Fibroblast of upper back skin (primary cell): ENCODE data around the gene ACSL1.
"Not testable (repeated sequence)": the region's sequence is repeated elsewhere in the genome, so short reads cannot be mapped to it uniquely, and the experiment has no call there.

Experiments
- DNase-seq: peaks from one replicate; pipeline ENCODE4 v3.0.0-alpha.2; 2013

ACSL1 gene

DNA sequence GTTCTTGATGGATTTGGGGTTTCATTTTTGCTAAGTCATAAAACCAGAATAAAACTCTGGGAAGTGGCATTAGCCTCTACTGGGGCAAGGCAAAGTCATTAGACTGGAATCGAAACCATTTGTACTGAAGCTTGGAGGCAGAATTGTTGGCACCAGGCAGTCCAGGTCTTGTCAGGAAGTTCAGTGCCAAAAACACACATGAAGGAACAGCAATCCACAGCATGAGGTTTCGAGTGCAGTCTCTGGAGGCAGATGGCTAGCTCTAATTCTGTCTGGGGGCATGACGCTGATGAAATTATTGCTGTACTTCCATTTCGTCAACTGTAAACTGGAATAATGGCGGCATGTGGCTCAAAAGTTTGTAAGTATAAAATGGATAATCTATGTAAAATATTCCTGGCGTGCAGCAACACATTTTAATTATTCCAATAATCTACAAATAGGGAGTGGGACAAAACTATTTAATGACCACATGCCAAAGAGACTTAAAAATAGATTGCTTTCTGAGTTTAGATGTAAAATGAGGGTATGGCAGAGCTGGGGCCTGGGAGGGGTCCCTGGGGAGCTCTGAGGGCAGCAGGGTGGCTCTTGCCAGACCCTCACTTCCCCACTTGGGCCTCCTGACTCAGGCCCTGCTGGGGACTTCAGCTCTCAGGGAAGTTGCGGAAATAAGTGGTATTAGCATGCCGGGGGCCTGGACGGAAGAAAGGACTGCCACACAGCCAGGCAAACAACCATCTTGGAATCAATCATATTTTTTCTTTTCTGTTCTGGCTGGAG lies 73.1 kb downstream of the ACSL1 start:
- DNase-seq: no peak

DNA sequence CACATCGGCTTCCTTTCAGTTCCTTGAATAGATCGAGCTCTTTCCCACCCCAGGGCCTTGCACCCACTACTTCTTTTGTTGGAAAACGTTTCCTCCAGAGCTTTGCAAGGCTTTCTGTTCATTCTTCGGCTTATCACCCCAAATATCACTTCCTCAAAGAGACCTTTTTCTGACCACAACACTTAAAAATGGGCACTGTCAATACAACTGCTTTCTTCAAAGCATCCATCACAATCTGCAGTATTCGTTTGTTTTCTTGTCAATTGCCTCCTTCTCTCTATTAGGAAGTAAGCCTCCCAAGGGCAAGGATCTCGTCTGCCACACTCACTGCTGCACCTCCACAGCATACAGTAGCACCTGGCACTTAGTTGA lies 74.2 kb downstream of the ACSL1 start:
- DNase-seq: no peak

DNA sequence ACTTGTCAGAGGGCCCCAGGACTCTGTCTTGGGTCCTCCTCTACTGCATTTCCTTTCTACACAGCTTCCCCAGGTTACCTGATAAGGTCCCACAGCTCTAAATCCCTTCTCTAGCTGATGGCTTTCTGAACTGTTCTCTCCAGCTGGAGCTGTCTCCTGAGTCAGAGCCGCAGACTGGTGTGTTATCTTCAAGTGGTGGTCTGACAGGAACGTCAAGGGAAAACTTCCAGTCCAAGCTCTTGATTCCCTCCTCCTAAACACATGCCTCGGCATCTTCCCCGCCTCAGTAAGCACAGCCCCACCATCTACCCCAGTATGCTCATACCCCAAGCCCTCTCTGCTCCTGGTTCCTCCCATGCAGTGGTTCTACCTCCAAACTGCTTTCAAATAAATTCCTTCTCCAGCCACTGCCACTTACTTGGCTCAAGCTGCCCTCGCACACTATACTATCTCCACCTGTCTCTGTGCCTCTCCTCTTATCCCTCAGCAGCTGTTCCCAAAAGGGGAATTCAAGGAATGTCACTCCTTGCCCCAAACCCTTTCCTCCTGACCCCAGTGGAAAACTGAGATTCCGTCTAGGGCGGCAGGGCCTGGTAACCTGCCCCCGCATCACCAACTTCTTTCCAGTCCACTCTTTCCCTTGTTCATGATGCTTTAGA lies 74.7 kb downstream of the ACSL1 start:
- DNase-seq: no peak

DNA sequence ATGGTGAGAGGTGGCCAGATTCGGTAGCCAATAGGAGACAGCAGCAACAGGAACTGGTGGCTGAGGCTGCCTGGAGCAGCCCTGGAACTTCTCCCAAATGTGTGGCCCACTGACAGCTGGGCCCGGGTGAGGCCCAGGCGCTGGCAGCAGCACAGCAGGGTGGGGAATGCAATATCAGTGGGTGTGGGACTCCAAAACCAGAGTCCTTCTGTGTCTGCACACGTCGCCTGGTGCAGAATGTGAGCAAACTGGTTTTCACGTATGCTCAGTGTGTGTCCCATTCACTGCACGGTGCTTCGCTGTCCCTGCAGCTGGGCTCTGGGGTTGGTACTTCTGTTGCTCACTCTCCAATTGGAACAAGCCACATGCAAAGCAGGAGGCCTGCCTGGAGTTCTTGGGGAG lies 77.5 kb downstream of the ACSL1 start:
- DNase-seq: no peak

DNA sequence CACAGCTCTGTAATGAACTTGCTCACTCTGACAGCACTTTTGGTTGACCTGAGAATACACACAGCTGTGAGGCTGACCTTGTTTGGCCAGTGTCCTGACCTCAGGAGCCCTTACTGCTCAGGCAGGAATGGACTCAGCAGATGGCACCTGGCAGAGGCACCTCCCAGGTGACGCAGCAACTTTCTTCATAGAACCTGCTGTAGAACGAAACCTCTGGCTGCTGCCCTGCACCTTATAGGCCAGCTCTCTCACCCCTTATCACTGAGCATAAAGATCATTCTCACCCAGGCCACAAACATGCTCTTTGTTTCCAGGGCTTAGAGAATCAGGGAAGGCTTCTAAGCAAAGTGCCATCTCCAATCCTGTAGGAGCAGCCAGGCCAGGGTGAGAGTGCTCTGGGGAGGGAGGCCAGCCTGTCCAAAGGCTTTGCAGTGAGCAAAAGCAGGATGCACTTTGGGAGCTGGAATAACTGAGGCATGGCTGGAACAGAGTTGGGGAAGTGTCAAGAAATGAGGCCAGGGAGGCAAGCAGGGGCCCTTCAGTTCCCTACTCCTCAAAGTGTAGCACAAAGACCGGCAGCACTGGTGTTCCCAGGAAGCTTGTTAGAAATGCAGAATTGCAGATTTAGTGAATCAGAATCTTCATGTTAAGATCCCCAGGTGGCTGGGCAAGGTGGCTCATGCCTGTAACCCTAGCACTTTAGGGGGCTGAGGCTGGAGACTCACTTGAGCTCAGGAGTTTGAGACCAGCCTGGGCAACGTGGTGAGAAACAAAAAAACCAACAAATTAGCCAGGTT lies 78.5 kb downstream of the ACSL1 start:
- DNase-seq: no peak

DNA sequence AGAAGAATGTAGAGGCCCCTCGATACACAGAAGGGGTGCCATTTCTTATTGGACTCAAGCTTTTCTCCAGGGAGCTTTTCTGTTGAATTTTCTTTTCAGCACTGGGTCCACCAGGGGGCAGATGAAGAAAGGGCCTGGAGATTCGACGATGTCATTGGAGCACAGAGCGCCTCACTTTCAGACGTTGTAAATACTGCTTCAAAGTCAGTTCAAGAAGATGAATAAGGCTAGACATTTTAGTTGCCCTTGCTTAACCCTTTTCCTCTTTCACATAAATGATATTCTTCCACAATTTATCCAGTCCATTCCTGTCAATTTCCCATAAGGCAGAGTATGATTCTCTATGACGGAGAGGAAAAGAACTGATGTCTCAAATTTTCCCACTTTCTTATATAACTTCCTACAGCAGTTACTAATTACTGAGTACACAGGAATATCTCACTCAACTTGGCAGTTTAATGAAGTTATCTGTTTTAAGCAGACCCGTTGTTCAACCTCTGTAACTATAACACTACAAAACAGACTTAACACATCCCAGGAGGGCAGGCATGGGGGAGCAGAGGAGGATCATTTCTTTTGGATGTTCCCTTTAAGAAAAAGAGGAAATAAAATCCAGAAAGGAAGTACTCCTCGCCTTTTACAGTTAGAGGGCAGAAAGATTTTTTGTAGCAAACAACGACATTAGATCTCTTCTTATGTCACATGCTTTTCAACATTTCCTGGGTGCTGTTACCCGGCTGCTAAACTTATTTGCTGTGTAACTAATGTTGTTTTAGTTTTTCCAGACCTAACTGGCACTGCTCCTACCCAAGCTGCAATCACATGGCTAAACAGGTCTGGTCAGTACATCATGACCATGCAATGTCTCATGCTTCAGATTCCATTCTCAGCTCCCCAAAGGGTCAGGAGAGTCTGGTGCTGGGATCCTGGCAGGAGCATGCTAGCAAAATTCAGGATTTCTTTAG lies 79.7 kb downstream of the ACSL1 start:
- DNase-seq: peak; percentile 90

DNA sequence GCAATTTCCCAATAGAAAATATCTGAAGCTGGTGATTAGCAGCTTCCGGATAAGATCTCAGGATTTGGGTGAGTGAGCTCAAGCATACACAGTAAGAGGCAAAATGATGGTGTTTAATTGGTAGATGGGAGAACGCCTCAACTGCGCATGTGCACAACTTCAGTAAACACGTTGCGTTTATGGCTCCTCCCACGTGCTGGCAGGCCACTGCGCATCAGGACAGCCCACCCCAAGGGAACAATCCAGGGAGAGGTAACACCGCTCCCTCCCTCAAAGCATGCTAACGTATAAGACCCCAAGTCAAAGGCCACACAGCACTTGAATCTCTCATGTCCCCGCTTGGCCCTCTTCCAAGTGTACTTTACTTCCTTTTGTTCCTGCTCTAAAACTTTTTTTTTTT lies 81.5 kb downstream of the ACSL1 start:
- DNase-seq: no peak

DNA sequence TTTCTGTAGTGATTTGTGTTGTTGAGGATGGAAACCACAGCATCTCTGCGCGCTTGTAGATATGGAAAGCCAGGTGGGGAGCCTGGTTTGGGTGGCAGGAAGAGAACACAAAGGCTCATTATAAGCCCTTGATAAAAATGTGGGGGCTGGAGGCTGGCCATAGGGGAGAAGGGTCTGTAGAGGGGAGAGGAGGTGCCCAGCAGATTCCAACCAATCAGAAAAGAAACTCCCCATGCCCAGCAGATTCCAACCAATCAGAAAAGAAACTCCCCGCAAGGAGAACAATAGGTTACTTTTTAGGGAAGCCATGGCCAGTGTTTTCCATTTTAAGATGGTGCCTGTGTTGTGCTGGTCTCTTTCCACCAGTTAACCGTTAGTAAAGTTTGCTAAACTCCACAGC lies 82.1 kb downstream of the ACSL1 start:
- DNase-seq: no peak

DNA sequence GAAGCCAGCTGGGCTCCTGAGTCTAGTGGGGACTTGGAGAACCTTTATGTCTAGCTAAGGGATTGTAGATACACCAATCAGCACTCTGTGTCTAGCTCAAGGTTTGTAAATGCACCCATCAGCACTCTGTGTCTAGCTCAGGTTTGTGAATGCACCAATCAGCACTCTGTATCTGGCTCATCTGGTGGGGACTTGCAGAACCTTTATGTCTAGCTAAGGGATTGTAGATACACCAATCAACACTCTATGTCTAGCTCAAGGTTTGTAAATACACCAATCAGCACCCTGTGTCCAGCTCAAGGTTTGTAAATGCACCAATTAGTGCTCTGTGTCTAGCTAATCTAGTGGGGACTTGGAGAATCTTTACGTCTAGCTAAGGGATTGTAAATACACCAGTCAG lies 84.1 kb downstream of the ACSL1 start:
- not testable (repeated sequence) for DNase-seq

DNA sequence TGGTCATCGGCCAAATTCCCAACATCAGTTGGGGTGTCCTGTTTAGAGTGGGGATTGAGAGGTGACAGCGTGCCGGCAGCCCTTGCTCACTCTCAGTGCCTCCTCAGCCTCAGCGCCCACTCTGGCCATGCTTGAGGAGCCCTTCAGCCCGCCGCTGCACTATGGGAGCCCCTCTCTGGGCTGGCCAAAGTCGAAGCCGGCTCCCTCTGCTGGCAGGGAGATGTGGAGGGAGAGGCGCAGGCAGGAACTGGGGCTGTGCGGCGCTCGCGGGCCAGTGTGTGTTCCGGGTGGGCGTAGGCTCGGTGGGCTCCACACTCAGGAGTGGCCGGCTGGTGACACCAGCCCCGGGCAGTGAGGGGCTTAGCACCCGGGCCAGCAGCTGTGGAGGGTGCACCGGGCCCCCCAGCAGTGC lies 84.8 kb downstream of the ACSL1 start:
- DNase-seq: no peak

DNA sequence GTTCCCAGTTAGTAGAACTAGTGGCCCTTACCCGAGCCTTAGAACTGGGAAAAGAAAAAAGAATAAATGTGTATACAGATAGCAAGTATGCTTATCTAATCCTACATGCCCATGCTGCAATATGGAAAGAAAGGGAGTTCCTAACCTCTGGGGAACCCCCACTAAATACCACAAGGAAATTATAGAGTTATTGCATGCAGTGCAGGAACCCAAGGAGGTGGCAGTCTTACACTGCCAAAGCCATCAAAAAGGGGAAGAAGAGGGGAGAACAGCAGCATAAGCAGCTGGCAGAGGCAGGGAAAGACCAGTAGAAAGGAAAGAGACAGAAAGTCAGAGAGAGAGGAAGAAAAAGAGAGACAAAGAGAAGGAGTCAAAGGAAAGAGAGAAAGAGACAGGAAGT lies 86.2 kb downstream of the ACSL1 start:
- DNase-seq: not testable (repeated sequence)

DNA sequence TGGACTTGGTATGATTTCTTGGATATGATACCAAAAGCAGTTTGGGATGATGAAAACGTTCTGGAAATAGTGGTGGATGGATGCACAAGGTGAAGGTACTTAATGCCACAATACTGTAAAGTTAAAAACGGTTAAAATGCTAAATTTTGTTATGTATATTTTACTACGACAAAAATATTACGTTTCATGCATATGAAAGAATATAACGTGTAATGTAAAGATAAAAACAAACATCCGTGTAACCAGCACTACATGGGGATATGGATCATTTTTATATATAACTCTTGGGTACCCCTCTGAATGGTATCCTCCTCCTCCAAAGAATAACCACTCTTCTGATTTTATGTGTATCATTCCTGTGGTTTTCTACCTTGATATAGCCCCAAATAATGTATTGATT lies 91.0 kb downstream of the ACSL1 start:
- no peak for DNase-seq

DNA sequence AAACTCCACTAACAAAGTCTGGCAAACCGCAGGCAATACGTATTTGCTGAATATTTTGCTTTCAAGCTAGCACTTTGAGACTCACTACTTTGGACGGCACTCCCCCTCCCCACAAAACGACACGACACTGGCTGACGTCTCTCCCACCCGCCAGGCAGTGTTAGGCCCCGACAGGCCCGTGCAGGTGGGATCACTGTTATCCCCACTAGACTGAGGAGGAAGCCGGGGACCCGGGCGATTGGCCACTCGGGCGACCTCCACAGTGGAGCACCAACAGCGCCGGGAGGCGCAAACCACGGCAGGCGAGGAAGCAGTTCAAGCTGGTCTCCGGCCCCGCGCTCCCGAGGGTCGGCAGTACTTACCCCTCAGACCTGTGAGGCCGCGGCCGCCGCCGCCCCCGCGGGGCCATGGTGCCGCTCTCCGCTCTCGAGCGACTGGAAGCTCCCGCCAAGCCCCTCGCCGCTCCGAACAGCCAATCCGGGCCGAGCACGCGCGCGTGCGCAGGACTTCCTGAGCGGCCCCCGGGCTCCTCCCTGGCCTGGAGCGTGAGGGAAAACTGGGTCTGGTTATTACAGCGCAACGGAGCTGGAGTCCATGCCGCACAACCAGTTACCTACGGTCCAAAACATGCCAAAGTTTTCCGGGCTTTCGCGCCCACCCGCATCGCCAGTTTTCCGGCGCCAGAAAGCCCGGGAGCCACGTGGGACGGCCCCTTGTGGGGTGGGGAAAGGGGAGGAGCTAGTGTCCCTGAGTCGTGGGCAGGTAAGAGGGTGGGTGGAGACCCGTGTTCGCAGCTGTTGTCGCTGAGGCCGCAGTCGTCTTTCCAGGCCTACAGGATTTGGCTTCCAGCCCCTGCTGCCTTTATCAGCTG lies 91.9 kb downstream of the ACSL1 start, which contains the start of gene CENPU:
TSS of gene CENPU (minus strand) at position 443 of the 871 bp plus-strand sequence. CDS start at position 409, 34 bp downstream.
- peak; percentile 99 for DNase-seq

DNA sequence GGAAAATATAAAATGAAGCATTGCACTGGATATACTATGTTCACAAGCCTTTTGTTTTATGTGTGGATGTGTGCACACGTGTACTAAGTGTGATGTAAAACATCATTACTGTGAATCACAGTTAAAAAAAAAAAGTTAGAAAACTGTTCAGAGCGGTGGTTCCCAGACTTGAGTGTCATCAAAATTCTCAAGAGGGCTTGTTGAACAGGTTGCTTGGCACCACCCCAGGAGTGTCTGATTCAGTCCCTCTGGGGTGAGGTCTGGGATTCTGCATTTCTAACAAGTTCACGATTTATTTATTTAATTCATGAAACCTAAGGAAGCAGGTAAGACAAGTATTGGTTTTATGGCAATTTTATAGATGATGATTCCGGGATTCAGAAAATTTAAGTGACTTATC lies 93.6 kb downstream of the ACSL1 start:
- DNase-seq: peak; percentile 7

DNA sequence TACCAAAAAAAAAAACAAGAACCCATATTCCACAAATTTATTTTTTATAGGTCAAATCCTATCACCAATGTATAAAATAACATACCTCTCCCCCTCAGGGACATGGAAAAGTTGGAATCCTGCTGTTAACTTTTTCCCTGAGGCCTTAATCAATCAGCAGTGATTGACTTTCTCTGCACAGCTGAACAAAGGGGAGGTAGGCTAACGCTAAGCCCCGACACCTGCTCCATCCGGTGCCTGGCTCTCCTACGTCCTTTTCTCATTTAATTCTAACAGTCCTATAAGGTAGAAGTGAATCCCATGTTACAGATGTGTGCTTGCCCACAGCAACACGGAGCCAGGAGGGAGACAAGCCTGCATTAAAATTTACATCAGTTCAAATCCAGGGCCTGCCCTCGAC lies 94.7 kb downstream of the ACSL1 start:
- DNase-seq: no peak

DNA sequence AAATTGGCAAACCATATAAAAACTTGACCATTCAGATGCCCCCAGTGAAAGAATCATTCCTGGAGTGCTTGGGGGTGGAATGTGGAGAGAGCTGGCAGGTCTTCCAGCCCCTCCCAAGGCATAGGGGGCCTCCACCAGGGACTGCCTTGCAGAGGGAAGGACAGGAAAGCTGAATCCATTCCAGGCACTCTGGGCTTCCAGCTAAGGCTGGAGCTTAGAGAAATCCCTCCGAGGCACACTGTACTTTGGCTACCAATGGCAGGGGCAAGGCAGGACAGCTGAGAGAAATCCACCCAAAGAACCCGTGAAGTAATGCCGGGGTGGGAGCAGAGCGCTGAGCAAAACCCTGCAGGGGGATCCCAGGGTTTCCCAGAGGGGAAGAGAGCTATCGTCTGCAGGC lies 95.8 kb downstream of the ACSL1 start:
- DNase-seq: no peak

DNA sequence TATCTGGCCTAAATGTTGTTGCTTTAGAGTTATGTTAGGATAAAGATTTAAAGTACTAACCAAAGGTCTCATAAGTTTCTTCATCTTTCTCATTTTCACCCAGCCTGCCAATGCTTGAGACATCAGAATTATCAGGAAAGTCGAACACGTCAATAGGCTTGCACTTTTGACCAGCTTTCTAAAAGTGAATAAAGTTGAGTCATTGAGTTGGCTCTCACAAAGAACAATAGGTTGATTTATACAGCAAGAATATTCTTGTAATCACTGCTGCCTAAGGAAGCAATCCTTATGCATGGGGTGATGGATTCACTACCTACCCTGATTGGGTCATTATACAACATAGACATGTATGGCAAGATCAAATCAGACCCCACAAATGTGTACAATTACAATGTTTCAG lies 96.9 kb downstream of the ACSL1 start:
- no peak for DNase-seq

DNA sequence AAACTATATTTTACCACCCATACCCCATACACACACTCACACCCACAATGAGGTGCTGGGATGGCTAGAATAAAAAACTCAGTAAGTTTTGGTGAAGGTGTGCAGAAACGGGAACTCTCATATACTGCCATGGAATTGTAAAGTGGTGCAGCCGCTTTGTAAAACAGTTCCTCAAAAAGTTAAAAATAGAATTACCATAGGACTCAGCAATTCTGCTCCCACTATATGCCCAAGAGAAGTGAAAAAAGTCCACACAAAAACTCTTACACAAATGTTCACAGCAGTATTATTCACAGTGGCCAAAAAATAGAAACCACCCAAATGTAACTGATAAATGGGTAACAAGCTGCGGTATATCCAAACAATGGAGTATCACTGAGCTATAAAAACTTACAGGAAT lies 98.3 kb downstream of the ACSL1 start:
- no peak for DNase-seq

DNA sequence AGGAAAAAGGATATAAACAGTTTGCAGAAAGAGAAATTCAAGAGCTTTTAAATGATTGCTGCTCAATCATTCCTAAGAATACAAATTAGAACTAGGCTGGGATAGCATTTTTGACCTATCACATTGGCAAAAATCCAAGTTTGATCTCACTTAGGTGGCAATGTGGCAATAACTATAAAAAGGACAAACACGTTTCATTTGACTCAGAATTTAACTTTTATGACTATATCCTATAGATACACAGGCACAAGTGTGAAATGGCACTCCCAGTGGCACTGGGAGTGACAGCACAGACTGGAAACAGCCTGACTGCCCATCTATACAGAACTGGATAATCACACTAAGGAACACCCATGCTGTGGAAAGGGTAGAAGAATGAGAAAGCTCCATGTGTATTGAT lies 103.0 kb downstream of the ACSL1 start:
- no peak for DNase-seq

DNA sequence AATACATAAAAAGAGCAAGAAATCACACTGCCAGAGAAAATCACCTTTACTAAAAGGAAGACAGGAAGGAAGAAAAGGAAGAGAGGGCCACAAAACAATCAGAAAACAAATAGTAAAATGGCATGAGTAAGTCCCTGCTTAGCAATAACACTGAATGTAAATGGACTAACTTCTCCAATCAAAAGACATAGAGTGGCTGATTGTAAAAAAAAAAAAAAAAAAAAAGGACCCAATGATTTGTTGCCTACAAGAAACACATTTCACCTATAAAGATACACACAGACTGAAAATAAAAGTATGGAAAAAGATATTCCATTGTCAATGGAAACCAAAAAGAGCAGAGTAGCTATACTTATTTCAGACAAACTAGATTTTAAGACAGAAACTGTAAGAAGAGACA lies 104.5 kb downstream of the ACSL1 start:
- no peak for DNase-seq

DNA sequence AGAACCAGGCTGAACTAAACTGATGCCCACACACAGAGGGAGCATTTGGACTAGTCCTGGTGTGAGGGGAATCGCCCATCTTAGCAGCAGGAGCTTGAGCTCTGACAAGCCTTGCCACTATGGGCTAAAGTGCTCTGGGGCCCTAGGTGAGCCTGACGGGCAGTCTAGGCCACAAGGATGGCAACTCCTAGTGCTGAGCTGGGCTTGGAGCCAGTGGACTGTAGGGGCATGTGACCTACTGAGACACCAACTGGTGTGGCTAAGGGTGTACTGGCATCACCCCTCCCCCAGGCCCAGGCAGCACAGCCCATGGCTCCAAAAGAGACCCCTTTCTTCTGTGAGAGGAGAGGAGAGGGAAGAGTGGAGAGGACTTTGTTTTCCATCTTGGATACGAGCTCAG lies 106.4 kb downstream of the ACSL1 start:
- no peak for DNase-seq

DNA sequence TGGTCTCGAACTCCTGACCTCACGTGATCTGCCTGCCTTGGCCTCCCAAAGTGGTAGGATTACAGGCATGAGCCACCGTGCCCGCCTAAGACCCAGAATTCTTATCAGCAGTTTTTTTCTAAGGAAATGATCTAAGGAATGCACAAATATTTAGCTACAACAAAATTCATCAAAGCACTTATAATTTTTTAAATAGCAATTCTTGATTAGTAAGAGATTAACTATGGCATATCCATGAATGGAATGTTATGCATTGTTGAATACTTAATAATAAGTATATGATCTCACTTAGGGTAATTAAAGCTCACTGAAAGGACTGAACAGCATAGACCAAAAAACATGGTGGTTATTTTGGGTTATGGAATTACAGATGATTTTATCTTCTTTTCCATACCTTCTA lies 110.2 kb downstream of the ACSL1 start:
- no peak for DNase-seq
